ENCODE measurements around the gene STOML2. TPM values are rescaled to one million over a fixed set of nuclear protein-coding genes. Genes with fewer than 3 reads are reported as not detected.

STOML2 gene
- total RNA-seq, 1 experiment from 2014 or later = 211 TPM

GRCh38 chr9:35076848-35077247, 26.1 kb downstream of the STOML2 start:
- in situ Hi-C loops (cut with HindIII; ENCODE audit: low pct_unique_long_range_greater_than_20kb, low sequenced_read_pairs) = no loop called here
- no peak for DNase-seq (ENCODE audit: low read depth)

GRCh38 chr9:35075358-35075757, 27.6 kb downstream of the STOML2 start:
- in situ Hi-C loops (cut with HindIII; ENCODE audit: low pct_unique_long_range_greater_than_20kb, low sequenced_read_pairs) = no loop called here
- DNase-seq (ENCODE audit: low read depth) = no peak

GRCh38 chr9:35074791-35075190, 28.1 kb downstream of the STOML2 start:
- in situ Hi-C loops (cut with HindIII; ENCODE audit: low pct_unique_long_range_greater_than_20kb, low sequenced_read_pairs) = no loop called here
- no peak for DNase-seq (ENCODE audit: low read depth)

DNA sequence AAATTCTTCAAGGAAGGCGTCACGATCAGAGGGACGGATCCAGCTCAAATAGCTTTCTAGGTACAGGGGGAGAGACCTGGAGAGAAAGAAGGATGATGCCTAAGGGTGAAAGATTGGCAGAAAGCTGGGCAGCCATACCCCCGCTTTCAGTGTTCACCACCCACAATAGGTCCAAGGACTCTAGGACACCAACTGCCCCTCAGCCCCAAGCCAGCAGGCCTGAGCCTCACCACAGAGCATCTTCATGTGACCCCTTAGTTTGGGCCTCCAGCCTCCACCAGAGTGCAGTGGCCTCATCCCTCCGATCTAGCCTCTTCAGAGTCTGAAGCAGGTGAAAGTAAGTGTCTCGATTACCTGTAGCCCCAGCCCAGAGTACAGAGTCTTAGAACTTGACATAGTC, 28.8 kb downstream of the STOML2 start:
- no peak for DNase-seq (ENCODE audit: low read depth)
- in situ Hi-C loops (cut with HindIII; ENCODE audit: low pct_unique_long_range_greater_than_20kb, low sequenced_read_pairs) = no loop called here

GRCh38 chr9:35073279-35073612, 29.7 kb downstream of the STOML2 start:
- in situ Hi-C loops (cut with HindIII; ENCODE audit: low pct_unique_long_range_greater_than_20kb, low sequenced_read_pairs) = no loop called here
- no peak for DNase-seq (ENCODE audit: low read depth)

DNA sequence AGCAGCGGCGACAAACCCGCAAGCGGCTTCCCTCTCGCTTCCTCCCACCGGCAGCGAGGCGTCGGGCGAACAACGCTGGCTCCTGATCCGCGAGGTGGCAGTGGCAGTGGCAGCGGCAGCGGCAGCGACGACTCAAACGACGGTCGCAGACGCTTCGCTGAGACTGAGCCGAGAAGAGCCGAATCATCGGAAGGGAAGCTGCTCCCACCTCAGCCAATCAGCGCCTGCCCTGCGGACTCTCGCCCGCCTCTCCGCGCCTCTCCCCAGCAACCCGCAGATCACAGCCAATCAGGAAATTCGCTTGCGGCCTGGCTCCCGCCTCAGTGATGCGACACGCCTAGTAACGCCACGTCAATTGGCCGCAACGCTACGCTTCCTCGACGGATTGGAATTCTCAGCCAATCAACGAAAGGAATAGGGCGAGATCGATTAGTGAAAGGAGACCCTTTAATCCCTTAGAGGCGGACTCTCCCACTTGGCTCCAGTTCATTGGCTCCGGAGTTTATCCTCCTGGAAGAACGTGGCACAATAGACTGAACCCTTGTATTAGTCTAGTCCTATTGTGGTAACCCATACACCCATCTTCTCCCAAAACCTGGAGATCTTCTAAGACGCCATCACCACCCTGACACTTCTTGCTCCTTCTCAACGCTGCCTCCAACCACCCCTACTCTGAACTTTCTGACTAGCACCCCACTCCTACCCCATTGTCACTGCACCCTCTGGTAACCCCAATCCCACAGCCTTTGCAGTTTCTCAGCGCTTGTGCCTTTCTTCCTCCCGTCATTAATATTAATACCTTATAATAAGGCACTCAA, 30.3 kb downstream of the STOML2 start, which contains the start of gene VCP:
VCP (minus strand) TSS at position 165 of the 818 bp plus-strand sequence. CDS start 272 bp downstream, outside the sequence.
- DNase-seq (ENCODE audit: low read depth) = peak; percentile 98
- in situ Hi-C loops (cut with HindIII; ENCODE audit: low pct_unique_long_range_greater_than_20kb, low sequenced_read_pairs) = no loop called here

DNA sequence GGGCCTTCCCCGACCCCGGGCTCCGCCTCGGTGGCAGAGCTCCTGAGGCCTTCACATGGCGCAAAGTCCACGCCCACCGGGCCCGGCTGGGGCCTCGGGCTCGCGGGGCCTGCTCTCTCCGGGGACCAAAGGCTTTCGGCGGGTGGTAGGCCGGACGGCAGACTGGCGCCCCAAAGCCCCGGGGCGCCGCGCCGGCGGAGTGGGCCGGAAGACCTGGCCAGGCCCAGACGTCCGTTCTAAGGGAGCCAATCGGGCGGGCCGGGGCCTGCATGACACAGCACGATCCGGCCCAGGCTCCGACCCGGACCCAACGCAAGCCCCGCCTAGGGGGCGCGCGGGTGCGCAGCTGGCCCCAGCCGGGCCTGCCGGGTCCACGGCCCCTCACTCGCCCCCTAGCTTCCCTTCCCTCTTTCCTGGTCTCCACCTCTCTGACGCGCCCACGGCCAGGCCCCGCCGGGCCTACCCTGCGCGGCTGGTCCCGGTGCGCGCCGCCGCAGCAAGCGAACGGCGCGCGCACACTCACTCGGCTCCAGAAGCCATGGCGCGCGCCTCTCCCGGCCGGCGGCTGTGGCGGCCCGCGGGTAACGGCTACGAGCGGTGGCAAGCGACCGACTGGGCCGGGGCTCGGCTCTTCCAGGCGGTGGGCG, 31.0 kb downstream of the STOML2 start:
- peak; percentile 81 for DNase-seq (ENCODE audit: low read depth)

GRCh38 chr9:35070823-35071813, 31.8 kb downstream of the STOML2 start:
- in situ Hi-C loops (cut with HindIII; ENCODE audit: low pct_unique_long_range_greater_than_20kb, low sequenced_read_pairs) = no loop called here
- no peak for DNase-seq (ENCODE audit: low read depth)

More for the DNA sequence above, 31.0 kb downstream of the STOML2 start:
- in situ Hi-C loops (cut with HindIII; ENCODE audit: low pct_unique_long_range_greater_than_20kb, low sequenced_read_pairs) = no loop called here

- in situ Hi-C loops (cut with HindIII; ENCODE audit: low pct_unique_long_range_greater_than_20kb, low sequenced_read_pairs) = no loop called here
- DNase-seq (ENCODE audit: low read depth) = no peak
Measured at GRCh38 chr9:35069020-35069419, 33.9 kb downstream of the STOML2 start.

GRCh38 chr9:35067056-35067455, 35.9 kb downstream of the STOML2 start:
- in situ Hi-C loops (cut with HindIII; ENCODE audit: low pct_unique_long_range_greater_than_20kb, low sequenced_read_pairs) = no loop called here
- no peak for DNase-seq (ENCODE audit: low read depth)

- in situ Hi-C loops (cut with HindIII; ENCODE audit: low pct_unique_long_range_greater_than_20kb, low sequenced_read_pairs) = no loop called here
- no peak for DNase-seq (ENCODE audit: low read depth)
Measured at GRCh38 chr9:35060548-35061207, 42.3 kb downstream of the STOML2 start.

DNA sequence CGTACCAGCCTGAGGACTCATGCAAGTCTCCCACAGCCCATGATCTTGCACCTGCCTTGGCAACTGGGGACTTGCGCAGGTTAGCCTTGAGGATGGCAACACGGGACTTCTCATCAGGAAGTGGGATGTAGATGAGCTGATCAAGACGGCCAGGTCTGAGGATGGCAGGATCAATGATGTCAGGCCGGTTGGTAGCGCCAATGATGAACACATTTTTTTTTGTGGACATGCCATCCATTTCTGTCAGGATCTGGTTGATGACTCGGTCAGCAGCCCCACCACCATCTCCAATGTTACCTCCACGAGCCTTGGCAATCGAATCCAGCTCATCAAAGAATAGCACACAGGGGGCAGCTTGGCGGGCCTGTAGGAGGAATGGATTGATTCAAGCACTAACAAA, 43.5 kb downstream of the STOML2 start:
- in situ Hi-C loops (cut with HindIII; ENCODE audit: low pct_unique_long_range_greater_than_20kb, low sequenced_read_pairs) = no loop called here
- no peak for DNase-seq (ENCODE audit: low read depth)

DNA sequence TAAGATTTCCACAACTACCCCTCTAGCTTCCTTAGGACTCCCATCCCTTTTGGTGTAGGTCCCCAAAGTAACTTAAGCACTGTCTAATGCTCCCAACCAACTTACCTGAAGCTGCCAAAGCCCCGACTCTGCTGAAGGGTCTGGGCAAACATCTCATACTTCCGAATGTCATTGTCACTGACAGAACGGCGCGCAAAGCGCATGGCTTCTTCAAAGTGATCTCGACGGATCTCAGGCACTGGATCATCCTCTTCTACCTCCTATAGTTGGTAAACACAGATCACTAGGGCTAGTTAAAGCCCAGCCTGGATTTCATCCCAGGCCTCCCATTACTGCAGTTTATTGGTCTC, 45.7 kb downstream of the STOML2 start:
- in situ Hi-C loops (cut with HindIII; ENCODE audit: low pct_unique_long_range_greater_than_20kb, low sequenced_read_pairs) = no loop called here
- no peak for DNase-seq (ENCODE audit: low read depth)

DNA sequence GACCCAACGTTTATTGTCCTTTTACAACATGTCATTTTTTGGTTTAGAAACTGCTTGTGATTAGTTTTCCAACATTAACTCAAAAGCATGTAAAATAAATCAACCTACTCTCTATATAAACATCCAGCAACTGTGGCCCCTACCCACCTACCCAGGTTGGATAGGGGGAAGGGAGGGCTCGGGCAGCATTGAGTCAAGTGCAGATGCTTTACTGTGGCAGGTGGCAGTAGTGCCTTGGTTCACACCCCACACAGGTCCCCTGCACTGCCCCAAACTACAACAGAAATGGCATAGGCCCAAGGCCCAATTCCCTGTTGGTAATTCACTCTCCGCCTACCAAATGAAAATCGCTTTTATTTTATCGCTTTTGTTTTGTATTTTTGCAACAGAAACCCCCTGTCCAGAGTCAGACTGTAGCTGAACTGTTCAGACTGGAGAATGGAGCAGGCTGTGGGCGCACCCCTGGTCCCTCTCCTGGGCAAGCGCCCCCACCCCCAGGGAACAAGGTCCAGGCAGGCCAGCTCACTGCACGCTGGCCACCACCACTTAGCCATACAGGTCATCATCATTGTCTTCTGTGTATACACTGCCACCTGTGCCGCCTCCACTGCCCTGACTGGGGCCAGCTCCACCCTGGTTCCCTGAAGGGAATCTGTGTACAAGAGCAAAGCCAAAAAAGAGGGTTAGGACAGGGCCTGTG, 46.2 kb downstream of the STOML2 start:
- in situ Hi-C loops (cut with HindIII; ENCODE audit: low pct_unique_long_range_greater_than_20kb, low sequenced_read_pairs) = no loop called here
- no peak for DNase-seq (ENCODE audit: low read depth)

- no peak for DNase-seq (ENCODE audit: low read depth)
- in situ Hi-C loops (cut with HindIII; ENCODE audit: low pct_unique_long_range_greater_than_20kb, low sequenced_read_pairs) = no loop called here
Measured at GRCh38 chr9:35054871-35055644, 47.9 kb downstream of the STOML2 start.

- DNase-seq (ENCODE audit: low read depth) = no peak
- in situ Hi-C loops (cut with HindIII; ENCODE audit: low pct_unique_long_range_greater_than_20kb, low sequenced_read_pairs) = no loop called here
Measured at GRCh38 chr9:35054185-35054835, 48.6 kb downstream of the STOML2 start.
